ENCODE data around the gene OGFRL1. TPM values are rescaled to one million over a fixed set of nuclear protein-coding genes. Genes with fewer than 3 reads are reported as not detected.

OGFRL1 gene
- 11.0 TPM for total RNA-seq
- 20.7 TPM for polyA plus RNA-seq
- long read RNA-seq, donor 1, result 0 reads
- long read RNA-seq, donor 2, result 0 reads
- long read RNA-seq, donor 3, full-length matches to known transcripts, result 2 of 10 reads
- long read RNA-seq, donor 3, partial matches to known transcripts, result 8 of 10 reads
- long read RNA-seq, donor 3, other reads (novel, unspliced or antisense), result 0 of 10 reads
- long read RNA-seq, donor 4, full-length matches to known transcripts, result 1 of 6 reads
- long read RNA-seq, donor 4, partial matches to known transcripts, result 5 of 6 reads
- long read RNA-seq, donor 4, other reads (novel, unspliced or antisense), result 0 of 6 reads
- long read RNA-seq, donor 5, full-length matches to known transcripts, result 4 of 4 reads
- long read RNA-seq, donor 5, partial matches to known transcripts, result 0 of 4 reads
- long read RNA-seq, donor 5, other reads (novel, unspliced or antisense), result 0 of 4 reads
- long read RNA-seq, donor 6, full-length matches to known transcripts, result 4 of 4 reads
- long read RNA-seq, donor 6, partial matches to known transcripts, result 0 of 4 reads
- long read RNA-seq, donor 6, other reads (novel, unspliced or antisense), result 0 of 4 reads
- long read RNA-seq, donor 7, full-length matches to known transcripts, result 5 of 5 reads
- long read RNA-seq, donor 7, partial matches to known transcripts, result 0 of 5 reads
- long read RNA-seq, donor 7, other reads (novel, unspliced or antisense), result 0 of 5 reads
- long read RNA-seq, donor 8, full-length matches to known transcripts, result 1 of 1 reads
- long read RNA-seq, donor 8, partial matches to known transcripts, result 0 of 1 reads
- long read RNA-seq, donor 8, other reads (novel, unspliced or antisense), result 0 of 1 reads
- long read RNA-seq, donor 9, full-length matches to known transcripts, result 2 of 2 reads
- long read RNA-seq, donor 9, partial matches to known transcripts, result 0 of 2 reads
- long read RNA-seq, donor 9, other reads (novel, unspliced or antisense), result 0 of 2 reads
- long read RNA-seq, donor 10, full-length matches to known transcripts, result 6 of 12 reads
- long read RNA-seq, donor 10, partial matches to known transcripts, result 0 of 12 reads
- long read RNA-seq, donor 10, other reads (novel, unspliced or antisense), result 6 of 12 reads

DNA sequence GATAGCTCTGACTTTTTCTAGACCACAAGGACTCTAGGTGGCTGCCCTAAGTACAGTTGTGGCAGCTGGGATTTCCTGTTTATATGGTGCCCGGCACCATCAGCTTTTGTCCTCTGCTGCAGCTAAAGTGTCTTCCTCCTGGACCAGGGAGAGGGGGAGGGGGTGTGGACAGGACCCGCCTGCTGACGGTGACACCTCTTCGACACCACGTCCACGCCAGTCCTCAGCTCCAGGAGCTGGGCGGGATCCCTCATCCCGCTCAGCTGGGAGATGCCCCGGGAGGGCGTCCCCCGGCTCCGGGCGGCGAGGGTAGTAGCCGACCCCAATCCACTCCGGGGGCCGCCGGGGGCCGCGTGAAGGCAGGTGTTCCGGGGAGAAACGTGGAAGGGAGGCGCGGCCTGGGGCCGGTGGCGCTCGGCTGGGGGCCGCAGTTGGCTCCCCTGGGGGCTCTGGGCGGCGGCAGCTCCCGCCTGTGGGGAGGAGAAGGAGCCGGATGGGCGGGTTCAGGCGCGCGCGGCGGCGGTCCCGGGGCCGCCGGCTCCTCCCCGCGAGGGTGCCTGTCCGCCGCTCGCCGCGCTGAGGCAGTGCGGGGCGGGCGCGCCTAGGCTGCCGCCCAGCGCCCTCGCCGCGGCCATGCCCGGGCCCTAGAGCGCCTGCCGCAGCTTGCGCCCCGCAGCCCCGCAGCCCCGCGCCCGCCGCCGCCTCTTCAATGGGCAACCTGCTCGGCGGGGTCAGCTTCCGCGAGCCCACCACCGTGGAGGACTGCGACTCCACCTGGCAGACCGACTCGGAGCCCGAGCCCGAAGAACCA, at the start of gene OGFRL1:
Gene OGFRL1 (plus strand): TSS at position 584 of the 811 bp plus-strand sequence. CDS start 126 bp downstream, at position 710.
- WGBS, result under 1% methylated on average over 79 of the region's 79 CpGs
- Histone ChIP-seq H3K36me3 (ENCODE audit: control insufficient read depth in 2 of 2, insufficient read depth in 2 of 2, low read length in 1 of 2) (no peaks in the 10 kb centered on the region), H3K27me3 (ENCODE audit: control insufficient read depth in 2 of 2, insufficient read depth in 1 of 2, low read length in 1 of 2) (no peaks in the 10 kb centered on the region), H3K4me3 (ENCODE audit: low read length in 2 of 2) (peak within 1 kb of the TSS; percentile 58 to 80), H3K9me3 (ENCODE audit: control insufficient read depth in 2 of 2, insufficient read depth in 1 of 2, low read length in 1 of 2) (no peaks in the 10 kb centered on the region), H3K27ac (ENCODE audit: low read depth in 1 of 2, low read length in 1 of 2) (peak within 1 kb of the TSS; percentile 75 to 84), H3K4me1 (ENCODE audit: control insufficient read depth in 2 of 2, insufficient read depth in 2 of 2, low read length in 2 of 2) (peaks cover 6 to 10% of the 10 kb centered on the region in 2 donors)
- peak in 6 of 9 donors; percentile 32 to 79 (median 59) for DNase-seq (ENCODE audit: low read depth in 6 of 9, low spot score in 9 of 9)

DNA sequence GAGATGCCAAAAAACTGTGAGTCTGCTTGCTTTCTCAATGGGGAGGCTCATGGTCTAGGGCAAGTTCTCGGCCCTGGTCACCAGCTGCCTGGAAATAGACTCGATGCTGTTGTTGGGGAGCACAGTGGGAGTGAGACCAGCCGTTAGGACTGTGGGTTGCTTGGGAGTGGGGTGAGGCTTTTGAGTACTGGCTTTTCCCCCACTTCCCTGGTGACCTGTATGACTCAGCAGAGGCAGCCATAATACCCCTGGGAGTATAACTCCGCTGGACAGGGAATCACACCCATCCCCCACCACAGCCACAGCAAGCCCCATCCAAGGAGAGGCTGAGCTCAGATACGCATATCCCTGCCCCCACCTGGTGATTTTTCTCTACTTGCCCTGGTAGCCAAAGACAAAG, 48.9 kb upstream of the OGFRL1 start:
- Histone ChIP-seq H3K27me3 (ENCODE audit: control insufficient read depth in 2 of 2, insufficient read depth in 1 of 2, low read length in 1 of 2) (no peaks in the 10 kb centered on the region), H3K36me3 (ENCODE audit: control insufficient read depth in 2 of 2, insufficient read depth in 2 of 2, low read length in 1 of 2) (no peaks in the 10 kb centered on the region), H3K9me3 (ENCODE audit: control insufficient read depth in 2 of 2, insufficient read depth in 1 of 2, low read length in 1 of 2) (no peaks in the 10 kb centered on the region), H3K4me1 (ENCODE audit: control insufficient read depth in 2 of 2, insufficient read depth in 2 of 2, low read length in 2 of 2) (no peaks in the 10 kb centered on the region), H3K4me3 (ENCODE audit: low read length in 2 of 2) (no peak overlapping the region), H3K27ac (ENCODE audit: low read depth in 1 of 2, low read length in 1 of 2) (no peak overlapping the region)
- 93% methylated on average over 5 of the region's 5 CpGs for WGBS
- no peak for DNase-seq (ENCODE audit: low read depth in 6 of 9, low spot score in 9 of 9)

DNA sequence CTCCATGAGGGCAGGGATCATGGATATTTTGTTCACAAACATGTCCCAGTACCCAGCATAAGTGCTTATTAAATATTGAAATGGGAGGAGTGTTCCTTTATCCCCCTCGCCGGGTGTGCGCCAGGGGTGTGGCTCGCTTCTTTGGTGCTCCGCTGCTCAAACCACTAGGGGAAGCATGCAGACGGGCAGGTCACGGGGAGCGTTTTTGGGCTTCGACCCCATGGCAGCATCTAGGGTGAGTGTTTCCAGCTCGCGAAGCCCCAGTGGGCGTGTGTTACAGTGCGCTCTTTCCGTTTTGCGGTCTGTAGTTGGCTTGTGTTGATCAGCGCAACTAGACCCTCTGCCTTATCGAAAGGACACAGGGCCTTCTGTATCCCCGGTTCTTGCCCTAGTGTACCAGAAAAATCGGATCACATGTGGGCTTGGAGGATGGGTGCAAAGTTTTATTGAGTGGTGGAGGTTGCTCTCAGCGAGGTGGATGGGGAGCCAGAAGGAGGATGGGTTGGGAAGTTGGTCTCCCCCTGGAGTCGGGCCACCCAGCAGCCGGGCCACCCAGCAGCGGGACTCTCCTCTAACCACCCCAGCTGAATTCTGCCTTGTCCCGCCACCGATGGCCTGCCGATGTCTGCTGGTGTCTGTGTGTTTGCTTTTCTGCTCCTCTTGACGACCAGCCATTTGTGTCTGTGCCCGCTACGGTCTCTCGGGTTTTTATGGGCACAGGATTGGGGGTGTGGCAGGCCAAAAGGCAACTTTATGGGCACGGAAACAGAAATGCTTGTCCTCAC, 43.2 kb upstream of the OGFRL1 start:
- no peaks in the 10 kb centered on the region for H3K27me3 ChIP-seq (ENCODE audit: control insufficient read depth in 2 of 2, insufficient read depth in 1 of 2, low read length in 1 of 2)
- H3K4me3 ChIP-seq (ENCODE audit: low read length in 2 of 2), result no peak overlapping the region
- 97% methylated on average over 31 of the region's 31 CpGs for WGBS
- no peaks in the 10 kb centered on the region for H3K4me1 ChIP-seq (ENCODE audit: control insufficient read depth in 2 of 2, insufficient read depth in 2 of 2, low read length in 2 of 2)
- peaks cover 0 to 8% of the 10 kb centered on the region in 2 donors for H3K9me3 ChIP-seq (ENCODE audit: control insufficient read depth in 2 of 2, insufficient read depth in 1 of 2, low read length in 1 of 2)
- H3K36me3 ChIP-seq (ENCODE audit: control insufficient read depth in 2 of 2, insufficient read depth in 2 of 2, low read length in 1 of 2), result no peaks in the 10 kb centered on the region
- DNase-seq (ENCODE audit: low read depth in 6 of 9, low spot score in 9 of 9), result no peak
- H3K27ac ChIP-seq (ENCODE audit: low read depth in 1 of 2, low read length in 1 of 2), result no peak overlapping the region

DNA sequence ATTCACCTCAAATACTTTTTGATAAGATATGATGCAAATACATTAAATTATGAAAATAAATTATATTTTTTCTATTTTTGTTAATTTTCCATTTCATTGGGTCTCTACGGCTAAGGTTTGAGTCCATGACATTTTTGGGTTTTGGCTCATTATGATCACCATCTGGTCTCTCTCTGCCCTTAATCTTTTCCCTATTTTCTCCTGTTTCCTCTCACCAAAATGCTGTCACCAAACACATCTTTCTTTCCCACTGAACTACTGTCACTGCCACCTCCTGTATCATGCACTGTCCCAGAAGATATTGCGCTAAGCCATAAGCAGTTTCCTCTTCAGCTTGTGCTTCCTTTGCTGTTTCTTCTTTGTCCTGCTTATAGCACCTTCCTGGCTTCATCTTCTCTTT, 42.0 kb upstream of the OGFRL1 start:
- DNase-seq (ENCODE audit: low read depth in 6 of 9, low spot score in 9 of 9), result no peak
- H3K4me1 ChIP-seq (ENCODE audit: control insufficient read depth in 2 of 2, insufficient read depth in 2 of 2, low read length in 2 of 2), result no peaks in the 10 kb centered on the region
- H3K9me3 ChIP-seq (ENCODE audit: control insufficient read depth in 2 of 2, insufficient read depth in 1 of 2, low read length in 1 of 2), result peaks cover 0 to 8% of the 10 kb centered on the region in 2 donors
- no peaks in the 10 kb centered on the region for H3K27me3 ChIP-seq (ENCODE audit: control insufficient read depth in 2 of 2, insufficient read depth in 1 of 2, low read length in 1 of 2)
- no peaks in the 10 kb centered on the region for H3K36me3 ChIP-seq (ENCODE audit: control insufficient read depth in 2 of 2, insufficient read depth in 2 of 2, low read length in 1 of 2)
- H3K4me3 ChIP-seq (ENCODE audit: low read length in 2 of 2), result no peak overlapping the region
- 98% methylated on average over 2 of the region's 2 CpGs for WGBS
- no peak overlapping the region for H3K27ac ChIP-seq (ENCODE audit: low read depth in 1 of 2, low read length in 1 of 2)

DNA sequence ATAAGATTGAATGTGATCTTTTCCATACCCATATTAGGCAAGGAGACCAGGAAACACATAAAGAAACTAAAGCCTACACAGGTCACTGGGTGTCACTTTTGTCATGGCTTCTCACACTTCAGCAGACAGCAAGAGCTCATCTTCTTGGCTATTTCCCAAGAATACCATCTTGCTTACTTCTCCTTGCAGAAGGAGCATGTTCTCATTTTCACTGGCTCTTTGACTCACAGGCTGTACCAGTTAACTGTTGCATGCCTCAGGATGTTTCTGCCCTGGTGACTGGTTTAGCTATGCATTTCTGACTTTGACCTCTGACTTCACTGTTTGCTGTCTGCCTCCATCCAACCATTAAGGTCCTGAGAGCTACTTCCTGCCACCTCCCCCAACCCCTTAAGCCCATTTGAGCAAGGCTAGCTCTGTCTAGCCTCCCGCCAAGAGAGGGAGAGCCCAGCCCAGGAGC, 40.3 kb upstream of the OGFRL1 start:
- no peaks in the 10 kb centered on the region for H3K4me1 ChIP-seq (ENCODE audit: control insufficient read depth in 2 of 2, insufficient read depth in 2 of 2, low read length in 2 of 2)
- H3K27me3 ChIP-seq (ENCODE audit: control insufficient read depth in 2 of 2, insufficient read depth in 1 of 2, low read length in 1 of 2), result no peaks in the 10 kb centered on the region
- peak overlapping the region in 1 of 2 donors; percentile 40 for H3K27ac ChIP-seq (ENCODE audit: low read depth in 1 of 2, low read length in 1 of 2)
- 93% methylated on average over 1 of the region's 1 CpG for WGBS
- peak in 1 of 9 donors; percentile 38 for DNase-seq (ENCODE audit: low read depth in 6 of 9, low spot score in 9 of 9)
- H3K4me3 ChIP-seq (ENCODE audit: low read length in 2 of 2), result no peak overlapping the region
- H3K36me3 ChIP-seq (ENCODE audit: control insufficient read depth in 2 of 2, insufficient read depth in 2 of 2, low read length in 1 of 2), result no peaks in the 10 kb centered on the region
- peaks cover 0 to 8% of the 10 kb centered on the region in 2 donors for H3K9me3 ChIP-seq (ENCODE audit: control insufficient read depth in 2 of 2, insufficient read depth in 1 of 2, low read length in 1 of 2)

DNA sequence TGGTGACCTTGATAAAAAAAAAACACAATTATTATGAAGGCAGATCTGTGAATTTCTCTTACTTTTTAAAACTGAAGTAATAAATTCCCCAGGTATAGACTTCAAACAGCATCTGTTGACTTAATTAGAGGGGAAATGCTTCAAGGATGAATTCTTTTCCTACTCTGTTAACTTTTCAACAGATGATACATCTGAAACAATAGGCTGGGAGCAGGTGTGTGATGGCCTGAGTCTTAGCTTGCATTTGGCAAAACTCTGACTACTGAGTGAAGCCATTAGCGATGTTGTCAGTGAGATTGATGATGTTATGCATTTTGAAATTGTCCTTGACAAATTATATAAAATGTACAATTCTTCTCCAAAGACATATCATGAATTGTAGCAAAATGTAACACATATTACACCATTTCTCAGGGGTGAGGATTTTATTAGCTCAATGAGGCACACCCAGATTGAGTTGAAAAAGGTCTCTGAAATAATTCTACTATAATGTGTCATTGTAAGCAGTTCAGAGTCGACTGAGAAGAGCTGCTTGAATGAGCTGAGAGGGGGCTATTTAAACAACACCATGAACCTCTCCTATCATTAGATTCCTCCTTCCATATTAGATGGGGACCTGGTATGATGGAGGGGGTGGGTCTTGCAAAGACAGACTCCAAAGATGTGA, 39.6 kb upstream of the OGFRL1 start:
- H3K36me3 ChIP-seq (ENCODE audit: control insufficient read depth in 2 of 2, insufficient read depth in 2 of 2, low read length in 1 of 2), result no peaks in the 10 kb centered on the region
- H3K27me3 ChIP-seq (ENCODE audit: control insufficient read depth in 2 of 2, insufficient read depth in 1 of 2, low read length in 1 of 2), result no peaks in the 10 kb centered on the region
- no peak overlapping the region for H3K4me3 ChIP-seq (ENCODE audit: low read length in 2 of 2)
- 92% methylated on average over 2 of the region's 2 CpGs for WGBS
- peaks cover 0 to 8% of the 10 kb centered on the region in 2 donors for H3K9me3 ChIP-seq (ENCODE audit: control insufficient read depth in 2 of 2, insufficient read depth in 1 of 2, low read length in 1 of 2)
- peak in 1 of 9 donors; percentile 11 for DNase-seq (ENCODE audit: low read depth in 6 of 9, low spot score in 9 of 9)
- no peaks in the 10 kb centered on the region for H3K4me1 ChIP-seq (ENCODE audit: control insufficient read depth in 2 of 2, insufficient read depth in 2 of 2, low read length in 2 of 2)
- peak overlapping the region in 1 of 2 donors; percentile 40 for H3K27ac ChIP-seq (ENCODE audit: low read depth in 1 of 2, low read length in 1 of 2)

DNA sequence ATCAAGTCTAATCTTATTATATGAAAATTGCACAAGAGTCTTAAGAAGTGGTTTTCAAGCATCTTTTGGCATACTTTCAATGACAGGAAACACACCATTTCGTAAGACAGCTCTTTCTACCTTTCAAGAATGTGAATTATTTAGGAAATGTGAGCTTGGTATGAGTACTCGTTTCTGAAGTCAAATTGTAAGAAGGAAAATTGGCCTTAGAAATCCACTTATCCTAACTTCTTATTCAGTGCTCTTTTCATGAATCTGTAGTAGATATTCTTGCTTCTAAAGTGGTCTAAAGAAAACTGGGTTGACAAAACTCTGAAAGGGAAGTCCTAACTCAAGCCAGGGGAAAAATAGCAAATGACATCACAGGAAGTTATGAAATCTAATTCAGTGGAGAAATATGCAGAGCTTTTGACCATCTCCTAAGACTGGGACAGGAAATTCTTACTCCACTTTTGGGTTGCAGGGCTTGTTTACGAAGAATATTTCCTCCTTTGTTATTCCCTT, 38.5 kb upstream of the OGFRL1 start:
- peak in 1 of 9 donors; percentile 11 for DNase-seq (ENCODE audit: low read depth in 6 of 9, low spot score in 9 of 9)
- peaks cover 0 to 7% of the 10 kb centered on the region in 2 donors for H3K9me3 ChIP-seq (ENCODE audit: control insufficient read depth in 2 of 2, insufficient read depth in 1 of 2, low read length in 1 of 2)
- H3K4me1 ChIP-seq (ENCODE audit: control insufficient read depth in 2 of 2, insufficient read depth in 2 of 2, low read length in 2 of 2), result no peaks in the 10 kb centered on the region
- H3K27ac ChIP-seq (ENCODE audit: low read depth in 1 of 2, low read length in 1 of 2), result no peak overlapping the region
- H3K27me3 ChIP-seq (ENCODE audit: control insufficient read depth in 2 of 2, insufficient read depth in 1 of 2, low read length in 1 of 2), result no peaks in the 10 kb centered on the region
- H3K36me3 ChIP-seq (ENCODE audit: control insufficient read depth in 2 of 2, insufficient read depth in 2 of 2, low read length in 1 of 2), result no peaks in the 10 kb centered on the region
- 56% methylated on average over 3 of the region's 3 CpGs for WGBS
- H3K4me3 ChIP-seq (ENCODE audit: low read length in 2 of 2), result no peak overlapping the region
